Esophagus muscularis mucosa (tissue), 4 donors: ENCODE data around the gene NECTIN1. TPM values are rescaled to one million over a fixed set of nuclear protein-coding genes. Genes with fewer than 3 reads are reported as not detected.

Experiments
- DNase-seq: peaks from one replicate; pipeline ENCODE4 v3.0.0-alpha.2; 2017; ENCODE audit errors: extremely low spot score
- H3K27ac ChIP-seq, 4 donors: fragments of 200-600 bp; sonication (generic); replicated peaks in 1 of 4; 1 replicate in 3 of 4; 2 replicates in 1 of 4; pipeline ENCODE4 v1.5.1; 2016 to 2019; ENCODE audit warnings: mild to moderate bottlenecking in 1 of 4
- H3K27me3 ChIP-seq, 4 donors: fragments of 200-600 bp; sonication (generic); one replicate each; pipeline versions ENCODE4 v1.5.1 to v1.6.0; 2016 to 2019
- H3K36me3 ChIP-seq, 4 donors: fragments of 200-600 bp; sonication (generic); one replicate each; pipeline ENCODE4 v1.5.1; 2016 to 2019
- H3K4me1 ChIP-seq, 4 donors: fragments of 200-600 bp; sonication (generic); one replicate each; pipeline ENCODE4 v1.5.1; 2016 to 2019
- H3K4me3 ChIP-seq, 4 donors: fragments of 200-600 bp; sonication (generic); 1 replicate in 2 of 4; 2 replicates in 2 of 4; pipeline ENCODE4 v1.5.1; 2016 to 2019; ENCODE audit warnings: mild to moderate bottlenecking in 4 of 4, moderate library complexity in 1 of 4
- H3K9me3 ChIP-seq, 4 donors: fragments of 200-600 bp; sonication (generic); 1 replicate in 3 of 4; 2 replicates in 1 of 4; pipeline ENCODE4 v1.5.1; 2016 to 2019
- EP300 ChIP-seq: sonication (generic); formaldehyde crosslinking; IDR thresholded peaks from one replicate; pipeline ENCODE4 v1.6.1; 2017; ENCODE audit warnings: antibody characterized with exemption
- POLR2A ChIP-seq: fragments of 450-650 bp; IDR thresholded peaks from one replicate; pipeline ENCODE4 v1.6.1; 2017; ENCODE audit warnings: antibody characterized with exemption, moderate library complexity, mild to moderate bottlenecking, low read depth
- POLR2AphosphoS5 ChIP-seq, 2 donors: sonication (generic); formaldehyde crosslinking; IDR thresholded peaks; one replicate each; pipeline ENCODE4 v1.6.1; 2017; ENCODE audit warnings: antibody characterized with exemption in 2 of 2
- WGBS: methylation state at CpG from one replicate; pipeline ENCODE4 v1.1.5; 2018; 5-methylcytosine and 5-hydroxymethylcytosine counted together
- intact Hi-C: fragments of 100-400 bp; cut with DNase I; formaldehyde crosslinking; loops from one replicate; pipeline ENCODE4 v1.15.1; 2023
- total RNA-seq, 4 donors: library from RNA; depleted of rRNA; stranded (reverse); fragments of >200 nt; gene quantifications; one replicate each; pipeline versions ENCODE4 v1.1.0 to v1.2.1, GENCODE V29; 2016
- TF ChIP-seq, protein P1 (sequence below), 3 experiments: fragments of 200-600 bp in 2 of 3; fragments of 450-650 bp in 1 of 3; sonication (generic) in 2 of 3; IDR thresholded peaks; one replicate each; pipeline ENCODE4 v1.5.1; 2017 to 2019; ENCODE audit warnings: antibody characterized with exemption in 3 of 3, mild to moderate bottlenecking in 2 of 3, moderate library complexity in 1 of 3

Gene NECTIN1
- total RNA-seq, 4 donors from 2014 or later: 1.7 to 4.0 (median 2.5) TPM

DNA sequence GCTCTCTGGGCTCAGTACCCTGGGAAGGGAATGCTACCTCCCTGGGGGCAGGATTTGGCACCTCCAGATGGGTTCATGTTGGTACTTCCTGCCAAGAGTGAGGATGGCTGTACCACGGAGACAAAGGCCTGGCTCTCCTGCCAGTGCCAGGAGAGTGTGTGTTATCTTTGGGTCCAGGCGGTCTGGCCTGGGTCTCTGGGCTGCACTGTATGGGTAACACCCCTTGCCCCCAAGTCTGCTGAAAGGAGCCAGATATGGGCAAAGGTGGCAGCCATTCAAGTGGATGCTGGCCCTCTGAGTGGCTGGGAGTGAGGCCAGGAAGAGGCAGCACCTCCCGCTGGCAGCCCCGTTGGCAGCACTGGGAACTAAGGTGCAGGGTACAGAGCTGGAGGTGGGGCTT, 91.5 kb downstream of the NECTIN1 start:
- no peak for DNase-seq
- TF ChIP-seq POLR2AphosphoS5 (IDR thresholded peaks at IDR 0.05): no peak
- no peak for TF ChIP-seq POLR2A
- TF ChIP-seq, protein P1, sequence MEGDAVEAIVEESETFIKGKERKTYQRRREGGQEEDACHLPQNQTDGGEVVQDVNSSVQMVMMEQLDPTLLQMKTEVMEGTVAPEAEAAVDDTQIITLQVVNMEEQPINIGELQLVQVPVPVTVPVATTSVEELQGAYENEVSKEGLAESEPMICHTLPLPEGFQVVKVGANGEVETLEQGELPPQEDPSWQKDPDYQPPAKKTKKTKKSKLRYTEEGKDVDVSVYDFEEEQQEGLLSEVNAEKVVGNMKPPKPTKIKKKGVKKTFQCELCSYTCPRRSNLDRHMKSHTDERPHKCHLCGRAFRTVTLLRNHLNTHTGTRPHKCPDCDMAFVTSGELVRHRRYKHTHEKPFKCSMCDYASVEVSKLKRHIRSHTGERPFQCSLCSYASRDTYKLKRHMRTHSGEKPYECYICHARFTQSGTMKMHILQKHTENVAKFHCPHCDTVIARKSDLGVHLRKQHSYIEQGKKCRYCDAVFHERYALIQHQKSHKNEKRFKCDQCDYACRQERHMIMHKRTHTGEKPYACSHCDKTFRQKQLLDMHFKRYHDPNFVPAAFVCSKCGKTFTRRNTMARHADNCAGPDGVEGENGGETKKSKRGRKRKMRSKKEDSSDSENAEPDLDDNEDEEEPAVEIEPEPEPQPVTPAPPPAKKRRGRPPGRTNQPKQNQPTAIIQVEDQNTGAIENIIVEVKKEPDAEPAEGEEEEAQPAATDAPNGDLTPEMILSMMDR (IDR thresholded peaks at IDR 0.05): no peak
- no peak for TF ChIP-seq EP300
- peaks cover 0 to 10% (median 4%) of the 10 kb centered on the region in 4 donors for H3K9me3 ChIP-seq
- H3K4me1 ChIP-seq: no peaks in the 10 kb centered on the region
- no peak overlapping the region for H3K4me3 ChIP-seq
- H3K36me3 ChIP-seq: no peaks in the 10 kb centered on the region
- peaks cover 0 to 22% (median 0%) of the 10 kb centered on the region in 4 donors for H3K27me3 ChIP-seq
- intact Hi-C loops: no loop called here
- no peak overlapping the region for H3K27ac ChIP-seq
- WGBS: 83% methylated on average over 2 of the region's 4 CpGs

DNA sequence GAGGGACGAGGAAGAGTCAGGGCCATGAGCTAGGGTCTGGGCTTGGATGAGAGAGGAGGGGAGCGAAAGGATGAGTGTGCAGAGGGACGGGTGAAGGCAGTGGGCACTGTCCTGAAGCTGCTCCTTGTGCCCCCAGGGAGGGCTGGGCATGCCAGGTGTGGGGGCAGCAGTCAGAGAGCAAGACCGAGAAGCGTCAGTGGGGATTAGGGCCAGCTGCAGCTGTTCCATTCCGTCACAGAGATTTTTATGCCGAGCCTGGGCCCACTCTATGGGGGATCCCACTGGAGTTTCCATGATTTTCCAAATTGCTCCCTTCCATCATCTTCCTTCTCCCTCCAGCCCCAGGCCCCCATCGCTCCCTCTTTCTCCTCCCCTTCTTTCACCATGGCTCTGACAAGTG, 93.2 kb downstream of the NECTIN1 start:
- H3K4me1 ChIP-seq: no peaks in the 10 kb centered on the region
- DNase-seq: no peak
- H3K36me3 ChIP-seq: no peaks in the 10 kb centered on the region
- no peak overlapping the region for H3K27ac ChIP-seq
- no peak overlapping the region for H3K4me3 ChIP-seq
- H3K27me3 ChIP-seq: peaks cover 0 to 22% (median 0%) of the 10 kb centered on the region in 4 donors
- H3K9me3 ChIP-seq: peaks cover 0 to 11% (median 5%) of the 10 kb centered on the region in 4 donors
- no peak for TF ChIP-seq POLR2AphosphoS5 (IDR thresholded peaks at IDR 0.05)
- TF ChIP-seq, protein P1 (IDR thresholded peaks at IDR 0.05): no peak
- no peak for TF ChIP-seq POLR2A
- TF ChIP-seq EP300: no peak
- intact Hi-C loops: no loop called here
- WGBS: 93% methylated on average over 8 of the region's 8 CpGs

DNA sequence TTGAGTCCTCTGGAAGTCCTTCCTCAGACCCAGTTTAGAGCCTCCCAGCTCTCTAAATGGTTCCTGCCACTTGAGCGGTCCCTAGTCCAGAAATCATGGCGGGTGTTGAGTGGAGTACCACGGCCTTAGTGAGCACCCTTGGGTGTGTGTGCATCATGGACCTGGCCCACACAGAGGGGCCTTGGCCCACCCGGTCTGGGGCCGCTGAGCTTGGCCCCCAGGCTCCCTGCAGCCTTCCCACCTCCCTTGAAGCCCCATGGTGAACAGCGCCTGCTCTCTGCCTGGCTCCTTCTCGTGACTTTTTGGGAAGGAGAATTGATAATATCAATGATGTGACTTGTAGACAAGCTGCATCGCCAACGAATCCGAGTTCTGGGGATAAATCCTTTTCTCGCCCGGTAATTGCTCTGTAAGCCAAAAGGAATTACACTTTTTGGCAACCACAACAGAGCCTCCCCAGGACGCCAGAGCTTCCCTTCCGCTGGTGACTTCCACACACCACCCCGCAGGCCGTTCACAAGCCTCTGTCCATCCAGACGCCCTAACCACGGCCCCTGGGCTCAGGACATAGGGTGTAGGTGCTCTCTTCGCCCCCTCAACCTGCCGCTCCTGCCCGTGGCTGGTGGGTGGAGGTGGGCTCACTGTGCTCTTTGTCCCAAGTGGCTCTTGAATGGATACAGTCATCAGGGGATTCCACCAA, 93.8 kb downstream of the NECTIN1 start:
- H3K27ac ChIP-seq: no peak overlapping the region
- H3K4me1 ChIP-seq: no peaks in the 10 kb centered on the region
- no peak overlapping the region for H3K4me3 ChIP-seq
- intact Hi-C loops: no loop called here
- peaks cover 0 to 11% (median 5%) of the 10 kb centered on the region in 4 donors for H3K9me3 ChIP-seq
- no peaks in the 10 kb centered on the region for H3K36me3 ChIP-seq
- peaks cover 0 to 22% (median 0%) of the 10 kb centered on the region in 4 donors for H3K27me3 ChIP-seq
- TF ChIP-seq POLR2AphosphoS5 (IDR thresholded peaks at IDR 0.05): no peak
- no peak for TF ChIP-seq POLR2A
- TF ChIP-seq, protein P1 (IDR thresholded peaks at IDR 0.05): no peak
- TF ChIP-seq EP300: no peak
- 87% methylated on average over 15 of the region's 21 CpGs for WGBS
- DNase-seq: no peak

DNA sequence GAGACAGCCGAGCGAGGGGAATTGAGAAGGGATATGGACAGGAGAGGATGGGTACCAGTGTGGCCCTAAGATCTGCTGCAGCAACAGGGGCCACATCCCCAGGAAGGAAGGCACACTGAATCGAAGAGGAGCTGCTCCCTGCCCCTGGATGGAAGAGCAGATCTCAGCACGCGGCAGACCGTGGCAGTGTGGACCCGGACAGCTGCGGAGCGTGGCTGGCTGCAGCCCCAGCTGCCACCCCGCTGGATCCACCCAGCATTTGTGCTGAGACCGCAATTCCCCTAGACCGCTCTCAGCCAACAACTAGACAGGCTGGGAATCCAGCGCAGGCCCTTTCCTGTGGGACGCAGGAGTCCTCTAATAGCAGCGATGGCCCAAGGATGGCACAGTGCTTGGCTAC, 94.7 kb downstream of the NECTIN1 start:
- WGBS: 75% methylated on average over 9 of the region's 15 CpGs
- TF ChIP-seq, protein P1 (IDR thresholded peaks at IDR 0.05): no peak
- TF ChIP-seq POLR2A (no peak), EP300 (no peak), POLR2AphosphoS5 (IDR thresholded peaks at IDR 0.05) (no peak)
- H3K4me3 ChIP-seq: no peak overlapping the region
- H3K36me3 ChIP-seq: no peaks in the 10 kb centered on the region
- no peak overlapping the region for H3K27ac ChIP-seq
- H3K9me3 ChIP-seq: peaks cover 0 to 11% (median 5%) of the 10 kb centered on the region in 4 donors
- intact Hi-C loops: no loop called here
- H3K4me1 ChIP-seq: no peaks in the 10 kb centered on the region
- H3K27me3 ChIP-seq: peaks cover 0 to 22% (median 0%) of the 10 kb centered on the region in 4 donors
- no peak for DNase-seq
